Measurements from ENCODE around the gene NDST1. TPM values are rescaled to one million over a fixed set of nuclear protein-coding genes. Genes with fewer than 3 reads are reported as not detected.

Gene NDST1
- polyA plus RNA-seq, 2 of the 4 experiments (the other 2 are of a cell fraction), result 24.4 to 50.8 TPM

DNA sequence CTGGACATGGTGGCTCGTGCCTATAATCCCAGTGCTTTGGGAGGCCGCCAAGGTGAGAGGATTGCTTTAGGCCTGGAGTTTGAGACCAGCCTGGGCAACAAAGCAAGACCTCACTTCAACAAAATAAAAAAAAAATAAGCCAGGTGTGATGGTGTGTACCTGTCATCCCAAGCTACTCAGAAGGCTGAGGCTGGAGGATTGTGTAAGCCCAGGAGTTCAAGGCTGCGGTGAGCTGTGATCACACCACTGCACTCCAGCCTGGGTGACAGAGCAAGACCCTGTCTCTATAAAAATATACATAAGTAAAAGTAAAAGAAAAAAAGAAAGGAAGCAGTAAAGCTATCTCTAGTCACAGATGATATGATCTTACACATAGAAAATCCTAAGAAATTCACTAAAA is 73.0 kb downstream of the NDST1 start:
- TF ChIP-seq EHF (CRISPR knock-in tag; IDR thresholded peaks at IDR 0.05) (no peak), CBX8 (IDR thresholded peaks at IDR 0.05) (no peak), NPAS2 (CRISPR knock-in tag; IDR thresholded peaks at IDR 0.05; ENCODE audit: borderline replicate concordance) (no peak), ZC3H11A (IDR thresholded peaks at IDR 0.05) (no peak), JUNB (IDR thresholded peaks at IDR 0.05) (no peak), SREBF2 (IDR thresholded peaks at IDR 0.05) (no peak), CBX2 (IDR thresholded peaks at IDR 0.05; ENCODE audit: borderline replicate concordance, low read depth) (no peak), CHD4 (IDR thresholded peaks at IDR 0.05; ENCODE audit: borderline replicate concordance) (no peak), EP300 (IDR thresholded peaks at IDR 0.05) (no peak), HES2 (IDR thresholded peaks at IDR 0.05) (no peak), EHMT2 (IDR thresholded peaks at IDR 0.05; ENCODE audit: low read depth) (no peak), HOXB5 (CRISPR knock-in tag; IDR thresholded peaks at IDR 0.05) (no peak), RAD21 (conservative IDR thresholded peaks at IDR 0.05 in 1 of 2, IDR thresholded peaks at IDR 0.05 in 1 of 2) (no peak), POLR2A (IDR thresholded peaks at IDR 0.05; ENCODE audit: low read length) (no peak), CEBPB (IDR thresholded peaks at IDR 0.05) (no peak)
- TF ChIP-seq, protein P1, sequence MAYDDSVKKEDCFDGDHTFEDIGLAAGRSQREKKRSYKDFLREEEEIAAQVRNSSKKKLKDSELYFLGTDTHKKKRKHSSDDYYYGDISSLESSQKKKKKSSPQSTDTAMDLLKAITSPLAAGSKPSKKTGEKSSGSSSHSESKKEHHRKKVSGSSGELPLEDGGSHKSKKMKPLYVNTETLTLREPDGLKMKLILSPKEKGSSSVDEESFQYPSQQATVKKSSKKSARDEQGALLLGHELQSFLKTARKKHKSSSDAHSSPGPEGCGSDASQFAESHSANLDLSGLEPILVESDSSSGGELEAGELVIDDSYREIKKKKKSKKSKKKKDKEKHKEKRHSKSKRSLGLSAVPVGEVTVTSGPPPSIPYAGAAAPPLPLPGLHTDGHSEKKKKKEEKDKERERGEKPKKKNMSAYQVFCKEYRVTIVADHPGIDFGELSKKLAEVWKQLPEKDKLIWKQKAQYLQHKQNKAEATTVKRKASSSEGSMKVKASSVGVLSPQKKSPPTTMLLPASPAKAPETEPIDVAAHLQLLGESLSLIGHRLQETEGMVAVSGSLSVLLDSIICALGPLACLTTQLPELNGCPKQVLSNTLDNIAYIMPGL (CRISPR knock-in tag; IDR thresholded peaks at IDR 0.05; ENCODE audit: borderline replicate concordance), result no peak
- TF ChIP-seq, protein P2, sequence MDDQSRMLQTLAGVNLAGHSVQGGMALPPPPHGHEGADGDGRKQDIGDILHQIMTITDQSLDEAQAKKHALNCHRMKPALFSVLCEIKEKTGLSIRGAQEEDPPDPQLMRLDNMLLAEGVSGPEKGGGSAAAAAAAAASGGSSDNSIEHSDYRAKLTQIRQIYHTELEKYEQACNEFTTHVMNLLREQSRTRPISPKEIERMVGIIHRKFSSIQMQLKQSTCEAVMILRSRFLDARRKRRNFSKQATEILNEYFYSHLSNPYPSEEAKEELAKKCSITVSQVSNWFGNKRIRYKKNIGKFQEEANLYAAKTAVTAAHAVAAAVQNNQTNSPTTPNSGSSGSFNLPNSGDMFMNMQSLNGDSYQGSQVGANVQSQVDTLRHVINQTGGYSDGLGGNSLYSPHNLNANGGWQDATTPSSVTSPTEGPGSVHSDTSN (IDR thresholded peaks at IDR 0.05), result no peak
- TF ChIP-seq, protein P3, sequence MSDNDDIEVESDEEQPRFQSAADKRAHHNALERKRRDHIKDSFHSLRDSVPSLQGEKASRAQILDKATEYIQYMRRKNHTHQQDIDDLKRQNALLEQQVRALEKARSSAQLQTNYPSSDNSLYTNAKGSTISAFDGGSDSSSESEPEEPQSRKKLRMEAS (IDR thresholded peaks at IDR 0.05), result no peak
- no peak for ATAC-seq
- no peak for FAIRE-seq
- no peak overlapping the region for H3K4me3 ChIP-seq
- H3K9me3 ChIP-seq, result no peaks in the 10 kb centered on the region
- POLR2A ChIA-PET, result no interaction called here
- no peak for DNase-seq (ENCODE audit: low read depth in 1 of 2, low spot score in 1 of 2)
- peaks cover 4% of the 10 kb centered on the region; the same call in 1 of the 3 replicates for H3K4me1 ChIP-seq
- no peak overlapping the region for H3K4me2 ChIP-seq
- WGBS (ENCODE audit: missing lambda C conversion rate), result 47% methylated on average over 3 of the region's 3 CpGs
- H3K27ac ChIP-seq, result no peak overlapping the region
- CTCF ChIA-PET, result interaction anchor here (1.1 to 2.9 kb wide), 2 partner anchors 19 to 35 kb away, joined by 3 to 19 read pairs; no protein-coding TSS in a partner anchor

DNA sequence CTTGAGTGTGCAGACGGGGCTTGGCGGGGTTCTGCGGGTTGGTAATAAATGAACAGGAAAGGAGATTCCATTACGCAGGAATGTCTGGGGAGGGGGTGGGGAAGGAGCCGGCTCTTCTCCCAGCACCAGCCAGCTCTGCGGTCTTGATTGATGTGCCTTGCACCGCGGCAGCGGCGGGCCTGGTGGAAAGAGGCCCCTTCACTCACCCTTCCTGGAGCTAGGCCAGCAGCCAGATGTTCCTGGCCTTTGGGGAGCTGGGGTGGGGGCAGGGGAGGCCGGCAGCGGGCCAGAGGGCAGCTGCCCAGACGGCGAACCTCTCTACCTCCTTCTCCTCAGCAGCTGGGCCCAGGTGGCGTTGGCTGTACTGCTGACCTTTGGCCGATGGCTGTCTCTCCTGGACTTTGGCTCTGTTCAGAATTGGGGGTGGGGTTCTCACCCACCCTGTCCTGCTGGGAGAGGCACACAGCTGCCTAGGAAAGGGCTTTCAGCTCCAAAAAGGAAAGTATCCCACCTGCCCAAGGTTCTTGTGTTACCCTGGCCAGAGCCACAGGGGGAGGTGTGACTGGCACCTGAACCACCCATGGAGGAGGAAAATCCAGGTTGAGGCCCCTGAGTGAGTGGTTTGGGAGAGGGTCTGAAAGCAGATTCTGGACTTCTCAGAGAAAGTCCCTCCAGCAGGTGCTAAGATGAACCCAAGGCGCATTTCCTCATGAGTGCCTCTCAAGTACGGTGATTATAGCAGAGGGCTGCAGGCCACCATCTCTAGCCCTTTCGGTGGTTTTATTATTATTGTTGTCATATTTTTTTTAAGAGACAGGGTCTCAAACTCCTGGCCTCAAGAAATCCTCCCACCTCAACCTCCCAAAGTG is 74.5 kb downstream of the NDST1 start:
- H3K4me2 ChIP-seq, result no peak overlapping the region
- no peak overlapping the region for H3K27ac ChIP-seq
- ChIA-PET POLR2A (no interaction called here), CTCF (interaction anchor here (1.2 to 1.3 kb wide), 2 partner anchors 10 to 47 kb away, joined by 3 to 4 read pairs; no protein-coding TSS in a partner anchor)
- DNase-seq (ENCODE audit: low read depth in 1 of 2, low spot score in 1 of 2) (no peak), FAIRE-seq (no peak), ATAC-seq (no peak)
- H3K4me3 ChIP-seq, result no peak overlapping the region
- H3K9me3 ChIP-seq, result no peaks in the 10 kb centered on the region
- H3K4me1 ChIP-seq, result peaks cover 4% of the 10 kb centered on the region; the same call in 1 of the 3 replicates
- WGBS (ENCODE audit: missing lambda C conversion rate), result 85% methylated on average over 12 of the region's 19 CpGs
- TF ChIP-seq CEBPB (IDR thresholded peaks at IDR 0.05) (no peak), FOSL2 (IDR thresholded peaks at IDR 0.05) (no peak), FOSL2 (CRISPR knock-in tag; IDR thresholded peaks at IDR 0.05) (no peak), RAD21 (conservative IDR thresholded peaks at IDR 0.05 in 1 of 2, IDR thresholded peaks at IDR 0.05 in 1 of 2) (no peak), NFE2L2 (conservative IDR thresholded peaks at IDR 0.05; ENCODE audit: low read length) (no peak), HDAC2 (IDR thresholded peaks at IDR 0.05) (no peak), GATA3 (IDR thresholded peaks at IDR 0.05; ENCODE audit: borderline replicate concordance) (no peak), HES2 (IDR thresholded peaks at IDR 0.05) (no peak), MAZ (IDR thresholded peaks at IDR 0.05; ENCODE audit: borderline replicate concordance, low read depth, low read length) (no peak), ZC3H11A (IDR thresholded peaks at IDR 0.05) (no peak), E2F6 (IDR thresholded peaks at IDR 0.05; ENCODE audit: borderline replicate concordance, low read depth) (no peak), JUN (IDR thresholded peaks at IDR 0.05) (no peak), MAFK (IDR thresholded peaks at IDR 0.05; ENCODE audit: partially characterized antibody) (no peak), PHF8 (IDR thresholded peaks at IDR 0.05; ENCODE audit: borderline replicate concordance, low read depth) (no peak), EHF (CRISPR knock-in tag; IDR thresholded peaks at IDR 0.05) (no peak), ZNF302 (CRISPR knock-in tag; IDR thresholded peaks at IDR 0.05) (no peak), NR3C1 (IDR thresholded peaks at IDR 0.05) (no peak)
- TF ChIP-seq, protein P4, sequence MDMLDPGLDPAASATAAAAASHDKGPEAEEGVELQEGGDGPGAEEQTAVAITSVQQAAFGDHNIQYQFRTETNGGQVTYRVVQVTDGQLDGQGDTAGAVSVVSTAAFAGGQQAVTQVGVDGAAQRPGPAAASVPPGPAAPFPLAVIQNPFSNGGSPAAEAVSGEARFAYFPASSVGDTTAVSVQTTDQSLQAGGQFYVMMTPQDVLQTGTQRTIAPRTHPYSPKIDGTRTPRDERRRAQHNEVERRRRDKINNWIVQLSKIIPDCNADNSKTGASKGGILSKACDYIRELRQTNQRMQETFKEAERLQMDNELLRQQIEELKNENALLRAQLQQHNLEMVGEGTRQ (IDR thresholded peaks at IDR 0.05), result no peak
- TF ChIP-seq, protein P1 (CRISPR knock-in tag; IDR thresholded peaks at IDR 0.05; ENCODE audit: borderline replicate concordance), result no peak
